ENCODE results near the gene CAVIN3. TPM values are rescaled to one million over a fixed set of nuclear protein-coding genes. Genes with fewer than 3 reads are reported as not detected.

Gene CAVIN3
- total and polyA plus RNA-seq, 2 donors (not counting 1 experiment from before 2014, with no cell fraction given), result not detected

GRCh38 chr11:6350043-6350442 is 29.7 kb upstream of the CAVIN3 start:
- Mint-ChIP-seq H3K27me3 (peaks cover 3% of the 10 kb centered on the region), H3K4me3 (no peak overlapping the region), H3K4me1 (no peaks in the 10 kb centered on the region), H3K27ac (no peak overlapping the region), H3K9me3 (ENCODE audit: insufficient read depth) (no peaks in the 10 kb centered on the region)
- CTCF ChIA-PET, result interaction anchor here (1.3 to 1.4 kb wide), 2 partner anchors 13 to 26 kb away, joined by 3 to 5 read pairs; no protein-coding TSS in a partner anchor
- intact Hi-C loops (cut with micrococcal nuclease), result loop anchor here (5.0 to 10.0 kb wide), 3 partner anchors 98 to 1713 kb away; partner anchors contain the start of gene OR51D1
- no peaks in the 10 kb centered on the region for H4K20me1 ChIP-seq (ENCODE audit: control insufficient read depth, insufficient read depth, low read length, poor library complexity, severe bottlenecking)
- no peak overlapping the region for H3K27ac ChIP-seq (ENCODE audit: low read length in 2 of 2)
- H3K79me2 ChIP-seq (ENCODE audit: control insufficient read depth, insufficient read depth, low read length), result no peaks in the 10 kb centered on the region
- TF ChIP-seq CTCF (IDR thresholded peaks at IDR 0.05), result no peak
- no peak for TF ChIP-seq EZH2 (IDR thresholded peaks at IDR 0.05; ENCODE audit: borderline replicate concordance, insufficient read depth, low read depth, low read length, poor library complexity, severe bottlenecking)
- no peak overlapping the region for H3K4me2 ChIP-seq (replicated peaks; ENCODE audit: low read depth, low read length, poor library complexity, severe bottlenecking)
- no peaks in the 10 kb centered on the region for H3K36me3 ChIP-seq (replicated peaks in 1 of 2; ENCODE audit: control extremely low read depth in 1 of 2, control insufficient read depth in 1 of 2, extremely low read depth in 1 of 2, insufficient read depth in 2 of 2, low read length in 1 of 2)
- no peak overlapping the region for H2AFZ ChIP-seq (ENCODE audit: insufficient read depth, low read depth, low read length, poor library complexity, severe bottlenecking)
- no peak overlapping the region for H3K9ac ChIP-seq (ENCODE audit: low read length)
- POLR2A ChIA-PET, result no interaction called here
- no peak overlapping the region for H3K4me3 ChIP-seq (ENCODE audit: control extremely low read depth in 1 of 5, extremely low read depth in 1 of 5, insufficient read depth in 1 of 5, low read depth in 2 of 5, low read length in 4 of 5)
- peaks cover 0 to 5% (median 0%) of the 10 kb centered on the region in 4 experiments for H3K27me3 ChIP-seq (replicated peaks in 1 of 4; ENCODE audit: control extremely low read depth in 1 of 4, control insufficient read depth in 3 of 4, insufficient read depth in 4 of 4, low read length in 3 of 4)
- DNase-seq (no peak), ATAC-seq (ENCODE audit: low read depth) (no peak)
- peaks cover 0 to 6% of the 10 kb centered on the region in 2 donors for H3K4me1 ChIP-seq (ENCODE audit: control insufficient read depth in 2 of 2, insufficient read depth in 2 of 2, low read length in 2 of 2)
- no peaks in the 10 kb centered on the region for H3K9me3 ChIP-seq (ENCODE audit: control extremely low read depth in 1 of 3, control insufficient read depth in 2 of 3, insufficient read depth in 1 of 3, low read length in 2 of 3)

GRCh38 chr11:6345366-6345765 is 25.1 kb upstream of the CAVIN3 start:
- Histone ChIP-seq H3K27ac (ENCODE audit: low read length in 2 of 2) (no peak overlapping the region), H3K4me3 (ENCODE audit: control extremely low read depth in 1 of 5, extremely low read depth in 1 of 5, insufficient read depth in 1 of 5, low read depth in 2 of 5, low read length in 4 of 5) (no peak overlapping the region), H2AFZ (ENCODE audit: insufficient read depth, low read depth, low read length, poor library complexity, severe bottlenecking) (no peak overlapping the region), H3K9ac (ENCODE audit: low read length) (no peak overlapping the region), H3K79me2 (ENCODE audit: control insufficient read depth, insufficient read depth, low read length) (no peaks in the 10 kb centered on the region), H4K20me1 (ENCODE audit: control insufficient read depth, insufficient read depth, low read length, poor library complexity, severe bottlenecking) (no peaks in the 10 kb centered on the region), H3K4me1 (ENCODE audit: control insufficient read depth in 2 of 2, insufficient read depth in 2 of 2, low read length in 2 of 2) (no peaks in the 10 kb centered on the region), H3K36me3 (replicated peaks in 1 of 2; ENCODE audit: control extremely low read depth in 1 of 2, control insufficient read depth in 1 of 2, extremely low read depth in 1 of 2, insufficient read depth in 2 of 2, low read length in 1 of 2) (no peaks in the 10 kb centered on the region), H3K4me2 (replicated peaks; ENCODE audit: low read depth, low read length, poor library complexity, severe bottlenecking) (no peak overlapping the region), H3K9me3 (ENCODE audit: control extremely low read depth in 1 of 3, control insufficient read depth in 2 of 3, insufficient read depth in 1 of 3, low read length in 2 of 3) (no peaks in the 10 kb centered on the region), H3K27me3 (replicated peaks in 1 of 4; ENCODE audit: control extremely low read depth in 1 of 4, control insufficient read depth in 3 of 4, insufficient read depth in 4 of 4, low read length in 3 of 4) (peaks cover 0 to under 1% (median 0%) of the 10 kb centered on the region in 4 experiments)
- no peak overlapping the region for H3K27ac Mint-ChIP-seq
- ChIA-PET POLR2A (no interaction called here), CTCF (interaction anchor here (3.4 kb wide), 1 partner anchor 9 kb away, joined by 20 read pairs; no protein-coding TSS in a partner anchor)
- no peak overlapping the region for H3K4me3 Mint-ChIP-seq
- TF ChIP-seq CTCF (IDR thresholded peaks at IDR 0.05), result no peak
- TF ChIP-seq EZH2 (IDR thresholded peaks at IDR 0.05; ENCODE audit: borderline replicate concordance, insufficient read depth, low read depth, low read length, poor library complexity, severe bottlenecking), result no peak
- DNase-seq (no peak), ATAC-seq (ENCODE audit: low read depth) (no peak)
- WGBS (ENCODE audit: insufficient coverage), result no CpG with 5 or more reads among the region's 1 CpG
- peaks cover 20% of the 10 kb centered on the region for H3K27me3 Mint-ChIP-seq
- no peaks in the 10 kb centered on the region for H3K4me1 Mint-ChIP-seq
- intact Hi-C loops (cut with micrococcal nuclease), result no loop called here
- H3K9me3 Mint-ChIP-seq (ENCODE audit: insufficient read depth), result no peaks in the 10 kb centered on the region
